HEK293 (cell line): ENCODE measurements around the gene RIPK3.
A peak's percentile ranks its signal among the peaks of the same experiment; 100 is the strongest.

Experiments
- CTCF ChIA-PET: fragments of 350-600 bp; formaldehyde crosslinking; extraction: SDS; loops from one replicate; lab custom pipeline; 2021; ENCODE audit warnings: antibody characterized with exemption; lab: Yijun Ruan, JAX
- POLR2A ChIA-PET: fragments of 300-600 bp; formaldehyde crosslinking; extraction: SDS; loops from one replicate; lab custom pipeline; 2020; ENCODE audit warnings: antibody characterized with exemption, inconsistent platforms; lab: Yijun Ruan, JAX
- H3K27ac ChIP-seq: fragments of 200-500 bp; sonication (Bioruptor generic); 2 replicates; pipeline ENCODE4 v1.5.1; 2014; ENCODE audit warnings: low read depth, low read length, control low read depth, inconsistent platforms; ENCODE audit errors: extremely low read depth
- H3K36me3 ChIP-seq, 2 experiments: fragments of 200-500 bp in 1 of 2; sonication (Bioruptor generic) in 1 of 2; 1 replicate in 1 of 2; 2 replicates in 1 of 2; pipeline ENCODE4 v1.5.1; 2014 to 2017; ENCODE audit warnings: inconsistent platforms in 2 of 2, low read length in 2 of 2; ENCODE audit not compliant: control insufficient read depth in 2 of 2, insufficient read depth in 1 of 2
- H3K4me1 ChIP-seq: fragments of 200-500 bp; sonication (Bioruptor generic); 2 replicates; pipeline ENCODE4 v1.5.1; 2014; ENCODE audit warnings: mild to moderate bottlenecking, low read length, inconsistent platforms; ENCODE audit not compliant: control insufficient read depth, insufficient read depth
- H3K4me3 ChIP-seq: 2 replicates; pipeline ENCODE4 v1.5.1; 2011; ENCODE audit warnings: low read depth, mild to moderate bottlenecking, control low read depth, low read length, moderate library complexity
- H3K9me3 ChIP-seq: fragments of 200-500 bp; sonication (Bioruptor generic); 2 replicates; pipeline ENCODE4 v1.5.1; 2014; ENCODE audit warnings: low read depth, low read length, inconsistent platforms; ENCODE audit not compliant: control insufficient read depth, insufficient read depth
- GLIS2 ChIP-seq: fragments of 450-650 bp; formaldehyde crosslinking; IDR thresholded peaks from 2 replicates; pipeline ENCODE4 v1.5.1; 2016; ENCODE audit warnings: missing biosample characterization, missing genetic modification characterization
- OSR2 ChIP-seq: fragments of 450-650 bp; formaldehyde crosslinking; IDR thresholded peaks from 2 replicates; pipeline ENCODE4 v1.5.1; 2016; ENCODE audit warnings: missing biosample characterization, missing genetic modification characterization
- SCRT2 ChIP-seq: fragments of 450-650 bp; formaldehyde crosslinking; IDR thresholded peaks from 2 replicates; pipeline ENCODE4 v1.5.1; 2016; ENCODE audit warnings: missing biosample characterization, missing genetic modification characterization
- SP7 ChIP-seq: fragments of 450-650 bp; formaldehyde crosslinking; IDR thresholded peaks from 2 replicates; pipeline ENCODE4 v1.5.1; 2016; ENCODE audit warnings: missing biosample characterization, missing genetic modification characterization
- TRIM28 ChIP-seq: IDR thresholded peaks from 2 replicates; pipeline ENCODE4 v1.6.1; 2011; ENCODE audit warnings: low read length, control low read depth, borderline replicate concordance
- ZBTB17 ChIP-seq: fragments of 450-650 bp; formaldehyde crosslinking; IDR thresholded peaks from 2 replicates; pipeline ENCODE4 v1.5.1; 2016; ENCODE audit warnings: missing biosample characterization, missing genetic modification characterization
- ZEB2 ChIP-seq: fragments of 450-650 bp; formaldehyde crosslinking; IDR thresholded peaks from 2 replicates; pipeline ENCODE4 v1.5.1; 2016; ENCODE audit warnings: missing biosample characterization, missing genetic modification characterization
- ZFP69B ChIP-seq: fragments of 450-650 bp; formaldehyde crosslinking; IDR thresholded peaks from 2 replicates; pipeline ENCODE4 v1.5.1; 2016; ENCODE audit warnings: missing biosample characterization, missing genetic modification characterization
- ZNF10 ChIP-seq: fragments of 450-650 bp; formaldehyde crosslinking; IDR thresholded peaks from 2 replicates; pipeline ENCODE4 v1.5.1; 2017; ENCODE audit warnings: missing biosample characterization, missing genetic modification characterization
- ZNF2 ChIP-seq: fragments of 450-650 bp; formaldehyde crosslinking; IDR thresholded peaks from 2 replicates; pipeline ENCODE4 v1.5.1; 2016; ENCODE audit warnings: missing biosample characterization, missing genetic modification characterization
- ZNF324 ChIP-seq: fragments of 450-650 bp; formaldehyde crosslinking; IDR thresholded peaks from 2 replicates; pipeline ENCODE4 v1.5.1; 2016; ENCODE audit warnings: missing biosample characterization, missing genetic modification characterization
- ZNF530 ChIP-seq: fragments of 450-650 bp; formaldehyde crosslinking; IDR thresholded peaks from 2 replicates; pipeline ENCODE4 v1.5.1; 2016; ENCODE audit warnings: low read depth, missing biosample characterization, missing genetic modification characterization
- ZNF600 ChIP-seq: fragments of 450-650 bp; formaldehyde crosslinking; IDR thresholded peaks from 2 replicates; pipeline ENCODE4 v1.5.1; 2016; ENCODE audit warnings: missing biosample characterization, missing genetic modification characterization
- ZNF610 ChIP-seq: fragments of 450-650 bp; formaldehyde crosslinking; IDR thresholded peaks from 2 replicates; pipeline ENCODE4 v1.5.1; 2016; ENCODE audit warnings: missing biosample characterization, missing genetic modification characterization, borderline replicate concordance
- ZNF654 ChIP-seq: fragments of 450-650 bp; formaldehyde crosslinking; IDR thresholded peaks from 2 replicates; pipeline ENCODE4 v1.5.1; 2016; ENCODE audit warnings: low read depth, missing biosample characterization, missing genetic modification characterization
- ZNF658 ChIP-seq: fragments of 450-650 bp; formaldehyde crosslinking; IDR thresholded peaks from 2 replicates; pipeline ENCODE4; 2016; ENCODE audit warnings: missing biosample characterization, missing genetic modification characterization
- ZNF677 ChIP-seq: fragments of 450-650 bp; IDR thresholded peaks from 2 replicates; pipeline ENCODE4 v1.5.0; 2018; ENCODE audit warnings: missing biosample characterization, mild to moderate bottlenecking, missing genetic modification characterization, moderate library complexity
- ZSCAN30 ChIP-seq: fragments of 450-650 bp; IDR thresholded peaks from 2 replicates; pipeline ENCODE4 v1.5.1; 2018; ENCODE audit warnings: missing biosample characterization, mild to moderate bottlenecking, missing genetic modification characterization, moderate library complexity
- ZXDB ChIP-seq: fragments of 450-650 bp; formaldehyde crosslinking; IDR thresholded peaks from 2 replicates; pipeline ENCODE4 v1.5.1; 2016; ENCODE audit warnings: missing biosample characterization, missing genetic modification characterization
- TF ChIP-seq, protein P1 (sequence below): fragments of 450-650 bp; formaldehyde crosslinking; IDR thresholded peaks from 2 replicates; pipeline ENCODE4 v1.5.1; 2016; ENCODE audit warnings: missing biosample characterization, missing genetic modification characterization
- TF ChIP-seq, protein P2 (sequence below): fragments of 450-650 bp; formaldehyde crosslinking; IDR thresholded peaks from 2 replicates; pipeline ENCODE4 v1.5.1; 2017; ENCODE audit warnings: missing biosample characterization, missing genetic modification characterization
- TF ChIP-seq, protein P3 (sequence below): fragments of 450-650 bp; formaldehyde crosslinking; IDR thresholded peaks from 2 replicates; pipeline ENCODE4 v1.5.1; 2016; ENCODE audit warnings: missing biosample characterization, missing genetic modification characterization
- TF ChIP-seq, protein P4 (sequence below): fragments of 450-650 bp; formaldehyde crosslinking; IDR thresholded peaks from 2 replicates; pipeline ENCODE4 v1.5.1; 2017; ENCODE audit warnings: missing biosample characterization, mild to moderate bottlenecking, missing genetic modification characterization, moderate library complexity
- TF ChIP-seq, protein P5 (sequence below): fragments of 450-650 bp; formaldehyde crosslinking; IDR thresholded peaks from 2 replicates; pipeline ENCODE4 v1.5.1; 2016; ENCODE audit warnings: missing biosample characterization, missing genetic modification characterization

The RIPK3 gene

DNA sequence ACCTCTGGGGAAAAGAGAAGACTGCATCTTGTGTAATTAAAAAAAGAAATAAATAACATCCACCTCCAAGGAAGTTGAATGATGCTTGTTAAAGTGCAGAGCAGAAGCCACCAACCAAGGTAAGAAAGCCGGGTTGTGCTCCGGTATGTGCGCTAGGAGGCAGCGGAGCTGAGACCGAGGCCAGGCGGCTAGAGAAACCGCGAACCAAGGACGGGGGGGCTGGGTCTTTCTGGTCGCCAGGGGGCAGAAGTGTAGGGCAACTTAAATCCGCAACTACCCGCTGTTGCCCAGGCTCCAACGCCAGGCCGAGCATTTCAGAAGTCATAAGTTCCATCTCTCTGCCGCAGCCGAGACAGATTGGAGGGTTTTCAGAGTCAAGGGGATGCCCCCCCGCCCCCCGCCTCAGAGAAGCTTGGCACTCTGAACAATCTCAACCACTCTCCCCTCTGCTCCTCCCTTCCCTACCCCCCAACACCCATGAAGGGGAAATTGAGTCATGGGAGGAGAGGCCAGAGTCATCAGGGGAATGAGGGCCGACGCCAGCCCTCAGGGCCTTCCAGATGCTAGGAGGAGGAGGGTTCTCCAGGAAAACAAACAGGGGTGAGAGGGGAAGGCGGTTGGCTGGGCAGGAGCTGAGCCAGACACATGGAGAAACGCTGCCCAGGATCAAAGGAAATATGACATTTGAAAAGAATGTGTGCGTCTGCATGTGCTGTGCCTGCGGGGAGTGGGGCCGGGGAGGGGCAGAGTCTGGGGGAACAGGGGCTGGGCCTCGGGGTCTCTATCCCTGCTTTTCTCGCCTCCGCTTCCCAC is 26.0 kb upstream of the RIPK3 start:
- CTCF ChIA-PET, result interaction anchor here (0.6 to 2.3 kb wide), 40 partner anchors 8 to 124 kb away, joined by 3 to 96 read pairs (median 4); partner anchors contain the start of genes CBLN3, KHNYN, RIPK3 and SDR39U1
- peaks cover 0 to 10% of the 10 kb centered on the region in 2 experiments; a peak in 1 of 3 replicates for H3K36me3 ChIP-seq
- POLR2A ChIA-PET, result interaction anchor here (0.6 to 2.3 kb wide), 13 partner anchors 9 to 1128 kb away, joined by 3 to 45 read pairs (median 4); partner anchors contain the start of genes CBLN3, KHNYN, NYNRIN and RABGGTA
- peak overlapping the region; percentile 39 for H3K4me3 ChIP-seq
- peak overlapping the region; percentile 97 for H3K27ac ChIP-seq
- no peaks in the 10 kb centered on the region for H3K9me3 ChIP-seq
- H3K4me1 ChIP-seq, result peaks cover 12% of the 10 kb centered on the region
- 0 out of 2 replicates have a peak, but pooled peaks have one; percentile 29 for TF ChIP-seq ZXDB (tag by site-specific recombination)
- TF ChIP-seq, protein P1, sequence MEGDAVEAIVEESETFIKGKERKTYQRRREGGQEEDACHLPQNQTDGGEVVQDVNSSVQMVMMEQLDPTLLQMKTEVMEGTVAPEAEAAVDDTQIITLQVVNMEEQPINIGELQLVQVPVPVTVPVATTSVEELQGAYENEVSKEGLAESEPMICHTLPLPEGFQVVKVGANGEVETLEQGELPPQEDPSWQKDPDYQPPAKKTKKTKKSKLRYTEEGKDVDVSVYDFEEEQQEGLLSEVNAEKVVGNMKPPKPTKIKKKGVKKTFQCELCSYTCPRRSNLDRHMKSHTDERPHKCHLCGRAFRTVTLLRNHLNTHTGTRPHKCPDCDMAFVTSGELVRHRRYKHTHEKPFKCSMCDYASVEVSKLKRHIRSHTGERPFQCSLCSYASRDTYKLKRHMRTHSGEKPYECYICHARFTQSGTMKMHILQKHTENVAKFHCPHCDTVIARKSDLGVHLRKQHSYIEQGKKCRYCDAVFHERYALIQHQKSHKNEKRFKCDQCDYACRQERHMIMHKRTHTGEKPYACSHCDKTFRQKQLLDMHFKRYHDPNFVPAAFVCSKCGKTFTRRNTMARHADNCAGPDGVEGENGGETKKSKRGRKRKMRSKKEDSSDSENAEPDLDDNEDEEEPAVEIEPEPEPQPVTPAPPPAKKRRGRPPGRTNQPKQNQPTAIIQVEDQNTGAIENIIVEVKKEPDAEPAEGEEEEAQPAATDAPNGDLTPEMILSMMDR, result peak; percentile 97
- peak; percentile 79 for TF ChIP-seq GLIS2 (tag by site-specific recombination)
- peak; percentile 47 for TF ChIP-seq SP7 (tag by site-specific recombination)
- TF ChIP-seq, protein P2, sequence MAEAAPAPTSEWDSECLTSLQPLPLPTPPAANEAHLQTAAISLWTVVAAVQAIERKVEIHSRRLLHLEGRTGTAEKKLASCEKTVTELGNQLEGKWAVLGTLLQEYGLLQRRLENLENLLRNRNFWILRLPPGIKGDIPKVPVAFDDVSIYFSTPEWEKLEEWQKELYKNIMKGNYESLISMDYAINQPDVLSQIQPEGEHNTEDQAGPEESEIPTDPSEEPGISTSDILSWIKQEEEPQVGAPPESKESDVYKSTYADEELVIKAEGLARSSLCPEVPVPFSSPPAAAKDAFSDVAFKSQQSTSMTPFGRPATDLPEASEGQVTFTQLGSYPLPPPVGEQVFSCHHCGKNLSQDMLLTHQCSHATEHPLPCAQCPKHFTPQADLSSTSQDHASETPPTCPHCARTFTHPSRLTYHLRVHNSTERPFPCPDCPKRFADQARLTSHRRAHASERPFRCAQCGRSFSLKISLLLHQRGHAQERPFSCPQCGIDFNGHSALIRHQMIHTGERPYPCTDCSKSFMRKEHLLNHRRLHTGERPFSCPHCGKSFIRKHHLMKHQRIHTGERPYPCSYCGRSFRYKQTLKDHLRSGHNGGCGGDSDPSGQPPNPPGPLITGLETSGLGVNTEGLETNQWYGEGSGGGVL, result peak; percentile 61
- TF ChIP-seq, protein P3, sequence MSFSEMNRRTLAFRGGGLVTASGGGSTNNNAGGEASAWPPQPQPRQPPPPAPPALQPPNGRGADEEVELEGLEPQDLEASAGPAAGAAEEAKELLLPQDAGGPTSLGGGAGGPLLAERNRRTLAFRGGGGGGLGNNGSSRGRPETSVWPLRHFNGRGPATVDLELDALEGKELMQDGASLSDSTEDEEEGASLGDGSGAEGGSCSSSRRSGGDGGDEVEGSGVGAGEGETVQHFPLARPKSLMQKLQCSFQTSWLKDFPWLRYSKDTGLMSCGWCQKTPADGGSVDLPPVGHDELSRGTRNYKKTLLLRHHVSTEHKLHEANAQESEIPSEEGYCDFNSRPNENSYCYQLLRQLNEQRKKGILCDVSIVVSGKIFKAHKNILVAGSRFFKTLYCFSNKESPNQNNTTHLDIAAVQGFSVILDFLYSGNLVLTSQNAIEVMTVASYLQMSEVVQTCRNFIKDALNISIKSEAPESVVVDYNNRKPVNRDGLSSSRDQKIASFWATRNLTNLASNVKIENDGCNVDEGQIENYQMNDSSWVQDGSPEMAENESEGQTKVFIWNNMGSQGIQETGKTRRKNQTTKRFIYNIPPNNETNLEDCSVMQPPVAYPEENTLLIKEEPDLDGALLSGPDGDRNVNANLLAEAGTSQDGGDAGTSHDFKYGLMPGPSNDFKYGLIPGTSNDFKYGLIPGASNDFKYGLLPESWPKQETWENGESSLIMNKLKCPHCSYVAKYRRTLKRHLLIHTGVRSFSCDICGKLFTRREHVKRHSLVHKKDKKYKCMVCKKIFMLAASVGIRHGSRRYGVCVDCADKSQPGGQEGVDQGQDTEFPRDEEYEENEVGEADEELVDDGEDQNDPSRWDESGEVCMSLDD, result peak; percentile 46; the same call in 1 of the 2 replicates
- TF ChIP-seq OSR2 (tag by site-specific recombination), result no peak
- TF ChIP-seq ZNF654 (tag by site-specific recombination), result peak; percentile 51
- peak; percentile 40; the same call in 1 of the 2 replicates for TF ChIP-seq ZNF2 (tag by site-specific recombination)
- TF ChIP-seq TRIM28, result 0 out of 2 replicates have a peak, but pooled peaks have one; percentile 40
- TF ChIP-seq ZNF10, result peak; percentile 24; the same call in 1 of the 2 replicates
- peak; percentile 69 for TF ChIP-seq ZBTB17
- 0 out of 2 replicates have a peak, but pooled peaks have one; percentile 45 for TF ChIP-seq ZSCAN30 (tag by site-specific recombination)
- TF ChIP-seq ZEB2 (tag by site-specific recombination), result peak; percentile 83
- peak; percentile 33; the same call in 1 of the 2 replicates for TF ChIP-seq ZFP69B (tag by site-specific recombination)
- TF ChIP-seq, protein P4, sequence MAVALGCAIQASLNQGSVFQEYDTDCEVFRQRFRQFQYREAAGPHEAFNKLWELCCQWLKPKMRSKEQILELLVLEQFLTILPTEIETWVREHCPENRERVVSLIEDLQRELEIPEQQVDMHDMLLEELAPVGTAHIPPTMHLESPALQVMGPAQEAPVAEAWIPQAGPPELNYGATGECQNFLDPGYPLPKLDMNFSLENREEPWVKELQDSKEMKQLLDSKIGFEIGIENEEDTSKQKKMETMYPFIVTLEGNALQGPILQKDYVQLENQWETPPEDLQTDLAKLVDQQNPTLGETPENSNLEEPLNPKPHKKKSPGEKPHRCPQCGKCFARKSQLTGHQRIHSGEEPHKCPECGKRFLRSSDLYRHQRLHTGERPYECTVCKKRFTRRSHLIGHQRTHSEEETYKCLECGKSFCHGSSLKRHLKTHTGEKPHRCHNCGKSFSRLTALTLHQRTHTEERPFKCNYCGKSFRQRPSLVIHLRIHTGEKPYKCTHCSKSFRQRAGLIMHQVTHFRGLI, result no peak
- no peak for TF ChIP-seq SCRT2 (tag by site-specific recombination)
- TF ChIP-seq ZNF530 (tag by site-specific recombination), result no peak
- TF ChIP-seq ZNF677, result no peak
- TF ChIP-seq, protein P5, sequence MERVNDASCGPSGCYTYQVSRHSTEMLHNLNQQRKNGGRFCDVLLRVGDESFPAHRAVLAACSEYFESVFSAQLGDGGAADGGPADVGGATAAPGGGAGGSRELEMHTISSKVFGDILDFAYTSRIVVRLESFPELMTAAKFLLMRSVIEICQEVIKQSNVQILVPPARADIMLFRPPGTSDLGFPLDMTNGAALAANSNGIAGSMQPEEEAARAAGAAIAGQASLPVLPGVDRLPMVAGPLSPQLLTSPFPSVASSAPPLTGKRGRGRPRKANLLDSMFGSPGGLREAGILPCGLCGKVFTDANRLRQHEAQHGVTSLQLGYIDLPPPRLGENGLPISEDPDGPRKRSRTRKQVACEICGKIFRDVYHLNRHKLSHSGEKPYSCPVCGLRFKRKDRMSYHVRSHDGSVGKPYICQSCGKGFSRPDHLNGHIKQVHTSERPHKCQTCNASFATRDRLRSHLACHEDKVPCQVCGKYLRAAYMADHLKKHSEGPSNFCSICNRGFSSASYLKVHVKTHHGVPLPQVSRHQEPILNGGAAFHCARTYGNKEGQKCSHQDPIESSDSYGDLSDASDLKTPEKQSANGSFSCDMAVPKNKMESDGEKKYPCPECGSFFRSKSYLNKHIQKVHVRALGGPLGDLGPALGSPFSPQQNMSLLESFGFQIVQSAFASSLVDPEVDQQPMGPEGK (tag by site-specific recombination), result peak; percentile 98
- TF ChIP-seq ZNF610 (tag by site-specific recombination), result 0 out of 2 replicates have a peak, but pooled peaks have one; percentile 57
- TF ChIP-seq ZNF324, result 0 out of 2 replicates have a peak, but pooled peaks have one; percentile 59
- TF ChIP-seq ZNF658, result no peak
- peak; percentile 92 for TF ChIP-seq ZNF600 (tag by site-specific recombination)
